OCI-LY7 (cell line): ENCODE data around the gene OR2H1.

Source experiments
- CTCF ChIP-seq: fragments of 200-600 bp; sonication (generic); conservative IDR thresholded peaks from 2 replicates; pipeline ENCODE4 v1.5.1; 2014; ENCODE audit warnings: mild to moderate bottlenecking, antibody characterized with exemption, low read length, moderate library complexity, mixed read lengths
- EZH2phosphoT487 ChIP-seq: fragments of 200-600 bp; sonication (generic); IDR thresholded peaks from 2 replicates; pipeline ENCODE4 v1.6.1; 2018; ENCODE audit warnings: low read depth, borderline replicate concordance, mild to moderate bottlenecking, mixed run types, antibody characterized with exemption, low read length, moderate library complexity, mixed read lengths

- TF ChIP-seq CTCF (no peak), EZH2phosphoT487 (no peak)
Measured at GRCh38 chr6:29414588-29414987, 42.4 kb upstream of the OR2H1 start, which contains the start of gene OR12D1.
